SK-N-SH treated with all-trans-retinoic acid at 6 μM for 48 hours (cell line): ENCODE results near the gene MAP2K4.

ENCODE experiments used
- ARNTL ChIP-seq: fragments of 450-650 bp; formaldehyde crosslinking; IDR thresholded peaks from 2 replicates; pipeline ENCODE4 v1.5.0; 2020; ENCODE audit warnings: low read depth, mild to moderate bottlenecking, moderate library complexity, borderline replicate concordance
- BACH2 ChIP-seq: fragments of 250-450 bp; sonication (Bioruptor Pico); IDR thresholded peaks from 2 replicates; pipeline ENCODE4 v1.9.0; 2021; ENCODE audit warnings: mild to moderate bottlenecking, borderline replicate concordance
- ISL1 ChIP-seq: fragments of 250-450 bp; sonication (Bioruptor Pico); IDR thresholded peaks from 2 replicates; pipeline ENCODE4 v2.1.2; 2022; ENCODE audit warnings: mild to moderate bottlenecking, moderate library complexity
- PATZ1 ChIP-seq: fragments of 250-450 bp; sonication (Bioruptor Pico); IDR thresholded peaks from 2 replicates; pipeline ENCODE4 v1.8.0; 2020; ENCODE audit warnings: mild to moderate bottlenecking, moderate library complexity, borderline replicate concordance
- POU6F1 ChIP-seq: fragments of 250-450 bp; sonication (Bioruptor Pico); IDR thresholded peaks from 2 replicates; pipeline ENCODE4 v1.8.0; 2021; ENCODE audit warnings: low read depth, mild to moderate bottlenecking, moderate library complexity, borderline replicate concordance

DNA sequence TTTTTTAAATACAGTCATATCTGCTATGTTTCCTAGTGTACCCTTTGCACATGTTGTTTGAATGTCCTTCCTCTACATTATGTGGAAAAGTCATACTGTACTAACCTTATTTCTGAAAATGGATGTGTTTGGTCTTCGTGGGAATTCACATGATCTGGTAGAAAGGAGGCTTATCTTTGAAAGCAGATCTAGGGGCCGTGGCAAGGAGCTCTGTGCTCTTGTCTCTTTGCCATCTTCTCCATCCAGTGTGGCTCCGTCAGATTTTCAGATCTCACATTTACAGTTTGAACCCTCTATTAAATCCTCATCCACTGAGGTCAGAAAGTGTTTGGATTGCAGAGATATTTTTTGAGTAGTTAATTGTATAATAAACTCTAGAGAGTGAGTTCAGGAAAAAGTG is 32.9 kb downstream of the MAP2K4 start:
- TF ChIP-seq POU6F1 (CRISPR knock-in tag) (no peak), BACH2 (CRISPR knock-in tag) (no peak), ISL1 (CRISPR knock-in tag) (no peak), PATZ1 (CRISPR knock-in tag) (no peak), ARNTL (CRISPR knock-in tag) (no peak)
